HG03342 (cell line): Measurements from ENCODE around the gene HNRNPM.

ENCODE experiments used
- ATAC-seq: cut with Tn5 transposase; IDR thresholded peaks from one replicate; pipeline ENCODE4 v1.9.1; 2021; ENCODE audit warnings: mild to moderate bottlenecking, moderate library complexity; ENCODE audit not compliant: unreplicated experiment

The HNRNPM gene

GRCh38 chr19:8459520-8460270, 14.9 kb downstream of the HNRNPM start:
- no peak for ATAC-seq

GRCh38 chr19:8460516-8461298, 15.9 kb downstream of the HNRNPM start:
- no peak for ATAC-seq

- no peak for ATAC-seq
These were observed 16.6 kb downstream of the HNRNPM start for GRCh38 chr19:8461376-8461775.

- no peak for ATAC-seq
These were observed 17.1 kb downstream of the HNRNPM start for GRCh38 chr19:8461891-8462290.

- no peak for ATAC-seq
These were observed 17.8 kb downstream of the HNRNPM start for GRCh38 chr19:8462571-8462970.

- ATAC-seq, result no peak
These were observed 18.6 kb downstream of the HNRNPM start for GRCh38 chr19:8463365-8463764.

GRCh38 chr19:8466018-8466417, 21.2 kb downstream of the HNRNPM start:
- ATAC-seq, result no peak

GRCh38 chr19:8468124-8468523, 23.3 kb downstream of the HNRNPM start:
- no peak for ATAC-seq

GRCh38 chr19:8468761-8469373, 24.1 kb downstream of the HNRNPM start:
- no peak for ATAC-seq

GRCh38 chr19:8469613-8470368, 25.0 kb downstream of the HNRNPM start:
- no peak for ATAC-seq

- no peak for ATAC-seq
These were observed 29.1 kb downstream of the HNRNPM start for GRCh38 chr19:8473648-8474476.

- no peak for ATAC-seq
These were observed 30.2 kb downstream of the HNRNPM start for GRCh38 chr19:8475005-8475404.

GRCh38 chr19:8476524-8476923, 31.7 kb downstream of the HNRNPM start:
- ATAC-seq, result no peak

GRCh38 chr19:8477889-8478288, 33.1 kb downstream of the HNRNPM start:
- ATAC-seq, result no peak

- no peak for ATAC-seq
These were observed 33.8 kb downstream of the HNRNPM start for GRCh38 chr19:8478598-8478997.

- ATAC-seq, result no peak
These were observed 36.4 kb downstream of the HNRNPM start for GRCh38 chr19:8481201-8481600.

GRCh38 chr19:8481616-8482015, 36.8 kb downstream of the HNRNPM start:
- no peak for ATAC-seq

GRCh38 chr19:8482696-8483095, 37.9 kb downstream of the HNRNPM start:
- ATAC-seq, result no peak

- ATAC-seq, result no peak
These were observed 38.4 kb downstream of the HNRNPM start for GRCh38 chr19:8483165-8483564.

- ATAC-seq, result no peak
These were observed 39.6 kb downstream of the HNRNPM start for GRCh38 chr19:8484331-8484894.
